ENCODE results near the gene DLEC1.
"Not testable (repeated sequence)": the region's sequence is repeated elsewhere in the genome, so short reads cannot be mapped to it uniquely, and the experiment has no call there.

DLEC1 gene

GRCh38 chr3:38031022-38031994 lies 7.7 kb upstream of the DLEC1 start:
- DNase-seq (ENCODE audit: low read depth): peak; percentile 18
- H3K4me3 ChIP-seq (replicated peaks; ENCODE audit: low read depth, low read length): no peak overlapping the region
- TF ChIP-seq CTCF (IDR thresholded peaks at IDR 0.05; ENCODE audit: low read length, missing control alignments): no peak

GRCh38 chr3:38032328-38032865 lies 6.6 kb upstream of the DLEC1 start:
- DNase-seq (ENCODE audit: low read depth): no peak
- no peak overlapping the region for H3K4me3 ChIP-seq (replicated peaks; ENCODE audit: low read depth, low read length)
- no peak for TF ChIP-seq CTCF (IDR thresholded peaks at IDR 0.05; ENCODE audit: low read length, missing control alignments)

- DNase-seq (ENCODE audit: low read depth); H3K4me3 ChIP-seq (replicated peaks; ENCODE audit: low read depth, low read length): not testable (repeated sequence)
Observed at GRCh38 chr3:38033586-38033985, 5.4 kb upstream of the DLEC1 start.

- not testable (repeated sequence) for DNase-seq (ENCODE audit: low read depth); H3K4me3 ChIP-seq (replicated peaks; ENCODE audit: low read depth, low read length)
Observed at GRCh38 chr3:38034335-38034734, 4.7 kb upstream of the DLEC1 start.

- no peak for DNase-seq (ENCODE audit: low read depth)
- H3K4me3 ChIP-seq (replicated peaks; ENCODE audit: low read depth, low read length): no peak overlapping the region
- TF ChIP-seq CTCF (IDR thresholded peaks at IDR 0.05; ENCODE audit: low read length, missing control alignments): no peak
Observed at GRCh38 chr3:38036286-38036685, 2.7 kb upstream of the DLEC1 start.

GRCh38 chr3:38036906-38037305 lies 2.1 kb upstream of the DLEC1 start:
- DNase-seq (ENCODE audit: low read depth): no peak
- no peak for TF ChIP-seq CTCF (IDR thresholded peaks at IDR 0.05; ENCODE audit: low read length, missing control alignments)
- no peak overlapping the region for H3K4me3 ChIP-seq (replicated peaks; ENCODE audit: low read depth, low read length)

- no peak overlapping the region for H3K4me3 ChIP-seq (replicated peaks; ENCODE audit: low read depth, low read length)
- TF ChIP-seq CTCF (IDR thresholded peaks at IDR 0.05; ENCODE audit: low read length, missing control alignments): no peak
- no peak for DNase-seq (ENCODE audit: low read depth)
Observed at GRCh38 chr3:38038447-38038911, 529 bp upstream of the DLEC1 start.

GRCh38 chr3:38039899-38040261 lies 872 bp downstream of the DLEC1 start:
- peak; percentile 25 for TF ChIP-seq CTCF (IDR thresholded peaks at IDR 0.05; ENCODE audit: low read length, missing control alignments)
- DNase-seq (ENCODE audit: low read depth): peak; percentile 41
- peak overlapping the region; percentile 54 for H3K4me3 ChIP-seq (replicated peaks; ENCODE audit: low read depth, low read length)

Data from fibroblast of pulmonary artery (primary cell).